AG04449 (cell line): Measurements from ENCODE around the gene DYNC1H1.

Experiments
- CTCF ChIA-PET: fragments of 350-600 bp; formaldehyde crosslinking; extraction: SDS; loops from one replicate; lab custom pipeline; 2021; ENCODE audit warnings: antibody characterized with exemption; lab: Yijun Ruan, JAX
- POLR2A ChIA-PET: fragments of 400-600, 350-600 bp; formaldehyde crosslinking; extraction: SDS; loops from one replicate; lab custom pipeline; 2020; ENCODE audit warnings: antibody characterized with exemption, inconsistent platforms; lab: Yijun Ruan, JAX
- DNase-seq: peaks from one replicate; pipeline ENCODE4 v3.0.0-alpha.2; 2010; ENCODE audit warnings: low read depth, low spot score
- H3K4me3 ChIP-seq: 2 replicates; pipeline ENCODE4 v1.5.1; 2011; ENCODE audit warnings: low read depth, mild to moderate bottlenecking, control low read depth, low read length
- TF ChIP-seq, protein P1 (sequence below): IDR thresholded peaks from one replicate; pipeline ENCODE4 v1.5.1; 2011; ENCODE audit warnings: mild to moderate bottlenecking, moderate library complexity, low read length, control low read depth, inconsistent platforms; ENCODE audit not compliant: insufficient read depth; ENCODE audit errors: missing control alignments

DYNC1H1 gene

DNA sequence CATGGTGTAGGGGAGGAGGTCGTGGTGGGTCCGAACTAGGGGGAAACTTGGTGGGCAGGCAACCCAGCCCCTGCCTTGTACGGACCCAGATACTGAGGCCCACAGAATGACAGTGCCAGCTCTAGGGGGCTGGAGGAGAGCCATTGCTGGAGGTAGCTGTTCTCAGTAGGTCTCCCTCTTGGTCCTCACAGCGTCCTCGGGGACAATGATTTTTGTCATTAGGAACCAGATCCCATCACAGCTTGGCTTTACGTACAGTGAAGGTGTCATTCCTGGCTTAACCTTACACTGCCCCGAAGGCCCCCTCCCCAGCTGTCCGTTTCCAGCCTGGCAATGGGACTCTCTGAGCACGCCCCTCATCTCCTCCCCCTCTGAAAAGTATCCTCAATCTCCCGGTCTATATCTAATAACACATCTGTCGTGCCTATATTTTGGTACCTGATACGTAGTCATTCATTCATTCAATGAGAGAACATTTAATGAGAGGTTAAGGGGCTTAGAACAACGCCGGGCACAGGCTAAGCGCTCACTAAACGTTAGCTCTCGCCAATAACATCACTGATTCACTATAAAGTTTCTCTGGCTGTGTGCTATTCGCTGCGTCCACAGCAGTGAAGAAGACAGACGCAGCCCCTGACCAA is 597 bp upstream of the DYNC1H1 start:
- H3K4me3 ChIP-seq: peak overlapping the region; percentile 32; the same call in 1 of the 2 replicates
- TF ChIP-seq, protein P1, sequence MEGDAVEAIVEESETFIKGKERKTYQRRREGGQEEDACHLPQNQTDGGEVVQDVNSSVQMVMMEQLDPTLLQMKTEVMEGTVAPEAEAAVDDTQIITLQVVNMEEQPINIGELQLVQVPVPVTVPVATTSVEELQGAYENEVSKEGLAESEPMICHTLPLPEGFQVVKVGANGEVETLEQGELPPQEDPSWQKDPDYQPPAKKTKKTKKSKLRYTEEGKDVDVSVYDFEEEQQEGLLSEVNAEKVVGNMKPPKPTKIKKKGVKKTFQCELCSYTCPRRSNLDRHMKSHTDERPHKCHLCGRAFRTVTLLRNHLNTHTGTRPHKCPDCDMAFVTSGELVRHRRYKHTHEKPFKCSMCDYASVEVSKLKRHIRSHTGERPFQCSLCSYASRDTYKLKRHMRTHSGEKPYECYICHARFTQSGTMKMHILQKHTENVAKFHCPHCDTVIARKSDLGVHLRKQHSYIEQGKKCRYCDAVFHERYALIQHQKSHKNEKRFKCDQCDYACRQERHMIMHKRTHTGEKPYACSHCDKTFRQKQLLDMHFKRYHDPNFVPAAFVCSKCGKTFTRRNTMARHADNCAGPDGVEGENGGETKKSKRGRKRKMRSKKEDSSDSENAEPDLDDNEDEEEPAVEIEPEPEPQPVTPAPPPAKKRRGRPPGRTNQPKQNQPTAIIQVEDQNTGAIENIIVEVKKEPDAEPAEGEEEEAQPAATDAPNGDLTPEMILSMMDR: no peak
- ChIA-PET CTCF (interaction anchor here (0.7 to 6.7 kb wide), 10 partner anchors 13 to 353 kb away, joined by 3 to 119 read pairs (median 7); no protein-coding TSS in a partner anchor), POLR2A (no interaction called here)
- no peak for DNase-seq

DNA sequence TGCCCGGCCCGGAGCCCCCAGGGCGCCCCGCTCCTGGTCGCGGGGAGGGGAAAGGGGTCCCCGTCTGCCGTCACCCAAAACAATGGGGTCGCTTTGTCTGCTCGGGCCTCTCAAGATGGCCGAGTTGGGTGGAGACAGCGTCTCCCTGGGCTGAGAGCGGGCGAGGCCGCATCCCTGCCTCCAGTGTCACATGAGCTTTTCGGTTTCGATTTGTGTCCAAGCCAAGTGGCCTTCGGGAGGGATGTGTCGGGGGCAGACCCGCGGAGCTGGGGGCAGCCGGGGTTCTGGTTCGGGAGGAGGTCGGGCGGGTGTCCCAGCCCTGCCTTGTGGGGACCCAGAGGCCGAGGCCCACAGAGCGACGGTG is 790 bp downstream of the DYNC1H1 start:
- TF ChIP-seq, protein P1: no peak
- POLR2A ChIA-PET: interaction anchor here (1.4 kb wide), 1 partner anchor 10 kb away, joined by 3 read pairs; no protein-coding TSS in a partner anchor
- CTCF ChIA-PET: interaction anchor here (0.7 to 1.3 kb wide), 3 partner anchors 12 to 126 kb away, joined by 3 read pairs; no protein-coding TSS in a partner anchor
- DNase-seq: no peak
- H3K4me3 ChIP-seq: peak overlapping the region; percentile 94

DNA sequence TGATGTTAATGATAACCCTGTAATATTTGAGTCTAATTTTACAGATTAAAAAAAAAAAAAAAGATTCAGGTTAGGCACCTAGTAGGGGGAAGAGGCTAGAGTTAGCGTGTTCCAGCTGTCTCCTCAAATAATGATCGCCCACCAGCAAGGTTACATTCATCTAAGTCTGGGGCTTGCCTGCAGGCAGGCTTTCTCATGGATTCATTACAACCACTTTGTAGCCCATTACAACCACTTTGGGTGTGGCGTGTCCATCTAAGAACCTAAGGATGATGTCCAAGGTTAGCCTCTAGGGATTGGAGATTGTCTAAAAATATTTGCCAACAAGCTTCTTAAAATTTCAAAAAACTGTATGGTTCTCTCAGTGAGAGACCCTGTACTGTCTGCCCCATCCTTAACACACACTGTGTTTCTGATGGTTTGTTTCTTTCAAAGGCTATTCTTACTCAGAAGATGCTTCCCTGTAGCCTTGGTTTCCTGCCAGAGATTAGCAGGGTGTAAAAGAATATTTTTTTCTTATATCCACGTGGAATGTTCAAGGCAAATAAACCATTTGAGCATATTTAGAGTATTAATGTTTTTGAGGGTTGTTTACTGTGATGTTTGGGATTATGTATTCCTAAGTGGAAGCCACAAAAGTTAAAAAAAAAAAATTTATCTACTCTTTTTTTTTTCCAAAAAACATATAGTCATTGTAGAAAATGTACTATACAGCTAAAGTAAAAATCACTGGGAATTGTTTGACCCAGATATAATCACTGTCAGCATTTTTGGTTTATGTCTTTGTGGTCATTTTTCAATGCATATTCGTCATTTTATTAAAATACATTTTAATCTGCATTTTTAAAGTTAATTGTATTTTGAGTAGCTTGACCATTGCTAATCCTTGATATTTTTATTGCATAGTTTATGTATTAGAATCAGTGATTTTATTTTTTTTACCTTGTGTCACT is 1.7 kb downstream of the DYNC1H1 start:
- POLR2A ChIA-PET: interaction anchor here (1.4 kb wide), 1 partner anchor 9 kb away, joined by 3 read pairs; no protein-coding TSS in a partner anchor
- TF ChIP-seq, protein P1: no peak
- no peak for DNase-seq
- CTCF ChIA-PET: interaction anchor here (0.6 to 1.5 kb wide), 8 partner anchors 9 to 348 kb away, joined by 3 to 4 read pairs (median 3); no protein-coding TSS in a partner anchor
- peak overlapping the region; percentile 94 for H3K4me3 ChIP-seq

DNA sequence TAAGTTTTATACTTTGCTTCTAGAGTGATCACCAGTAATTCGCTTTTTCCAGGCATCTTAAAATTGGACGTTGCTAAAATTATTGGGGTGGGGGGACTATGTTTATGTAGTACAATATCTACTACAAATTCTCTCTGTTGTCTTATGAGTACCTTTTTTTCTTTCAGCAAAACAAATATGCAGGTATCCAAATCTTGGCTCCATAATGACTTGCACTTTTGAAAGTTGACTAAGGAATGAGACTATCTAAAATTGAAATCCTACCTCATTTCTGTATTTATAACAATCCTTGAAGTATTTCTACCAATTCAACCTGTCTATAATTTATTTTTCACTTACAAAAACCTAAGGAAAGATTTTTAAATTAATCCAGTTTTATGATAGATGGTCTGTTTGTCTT is 2.4 kb downstream of the DYNC1H1 start:
- ChIA-PET POLR2A (no interaction called here), CTCF (interaction anchor here (1.5 to 1.6 kb wide), 2 partner anchors 9 to 130 kb away, joined by 3 to 10 read pairs; no protein-coding TSS in a partner anchor)
- peak overlapping the region; percentile 94 for H3K4me3 ChIP-seq
- TF ChIP-seq, protein P1: no peak
- no peak for DNase-seq

DNA sequence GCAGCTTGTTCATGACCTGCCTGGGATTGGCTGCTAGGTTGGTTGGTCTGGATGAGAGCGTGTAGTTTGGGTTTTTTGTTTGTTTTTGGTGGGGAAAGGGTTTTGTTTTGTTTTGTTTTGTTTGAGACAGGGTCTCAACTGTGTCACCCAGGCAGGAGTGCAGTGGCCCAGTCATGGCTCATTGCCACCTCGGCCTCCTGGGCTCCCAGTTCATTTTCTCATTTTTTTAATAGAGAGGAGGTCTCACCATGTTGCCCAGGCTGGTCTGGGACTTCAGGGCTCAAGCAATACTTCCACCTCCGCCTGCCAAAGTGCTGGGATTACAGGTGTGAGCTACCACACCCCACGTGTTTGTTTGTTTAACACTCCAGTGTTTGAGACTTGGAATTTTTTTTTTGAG is 3.8 kb downstream of the DYNC1H1 start:
- no peak for DNase-seq
- POLR2A ChIA-PET: interaction anchor here (0.9 kb wide), 1 partner anchor 13 kb away, joined by 3 read pairs; no protein-coding TSS in a partner anchor
- TF ChIP-seq, protein P1: no peak
- H3K4me3 ChIP-seq: no peak overlapping the region
- CTCF ChIA-PET: interaction anchor here (1.0 to 1.6 kb wide), 6 partner anchors 15 to 350 kb away, joined by 3 to 10 read pairs (median 4); no protein-coding TSS in a partner anchor
